Measurements from ENCODE around the gene MICAL3.

DNA sequence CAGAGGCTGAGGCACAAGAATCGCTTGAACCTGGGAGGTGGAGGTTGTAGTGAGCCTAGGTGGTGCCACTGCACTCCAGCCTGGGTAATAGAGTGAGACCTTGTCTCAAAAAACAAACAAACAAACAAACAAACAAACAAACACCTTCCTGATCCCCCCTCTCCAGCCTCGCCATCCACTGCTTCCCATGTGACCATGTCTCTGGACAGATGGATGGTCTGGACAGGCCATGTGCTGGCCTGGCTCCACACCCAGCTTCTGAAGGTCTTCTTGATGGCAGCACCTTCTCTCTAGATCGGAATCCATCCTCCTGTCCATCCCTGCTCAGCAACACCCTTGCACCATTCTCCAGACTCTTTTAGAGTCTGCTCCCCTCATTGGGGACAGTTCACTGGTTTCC lies 42.8 kb upstream of the MICAL3 start:
- TF ChIP-seq ARNTL (CRISPR knock-in tag; IDR thresholded peaks at IDR 0.05; ENCODE audit: borderline replicate concordance, low read depth) (no peak), GLIS3 (CRISPR knock-in tag; IDR thresholded peaks at IDR 0.05) (no peak), ZFP3 (CRISPR knock-in tag; IDR thresholded peaks at IDR 0.05) (no peak), OSR1 (CRISPR knock-in tag; IDR thresholded peaks at IDR 0.05) (no peak)
- TF ChIP-seq, protein P1, sequence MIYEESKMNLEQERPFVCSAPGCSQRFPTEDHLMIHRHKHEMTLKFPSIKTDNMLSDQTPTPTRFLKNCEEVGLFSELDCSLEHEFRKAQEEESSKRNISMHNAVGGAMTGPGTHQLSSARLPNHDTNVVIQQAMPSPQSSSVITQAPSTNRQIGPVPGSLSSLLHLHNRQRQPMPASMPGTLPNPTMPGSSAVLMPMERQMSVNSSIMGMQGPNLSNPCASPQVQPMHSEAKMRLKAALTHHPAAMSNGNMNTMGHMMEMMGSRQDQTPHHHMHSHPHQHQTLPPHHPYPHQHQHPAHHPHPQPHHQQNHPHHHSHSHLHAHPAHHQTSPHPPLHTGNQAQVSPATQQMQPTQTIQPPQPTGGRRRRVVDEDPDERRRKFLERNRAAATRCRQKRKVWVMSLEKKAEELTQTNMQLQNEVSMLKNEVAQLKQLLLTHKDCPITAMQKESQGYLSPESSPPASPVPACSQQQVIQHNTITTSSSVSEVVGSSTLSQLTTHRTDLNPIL (CRISPR knock-in tag; IDR thresholded peaks at IDR 0.05; ENCODE audit: low read depth), result no peak
- TF ChIP-seq, protein P2, sequence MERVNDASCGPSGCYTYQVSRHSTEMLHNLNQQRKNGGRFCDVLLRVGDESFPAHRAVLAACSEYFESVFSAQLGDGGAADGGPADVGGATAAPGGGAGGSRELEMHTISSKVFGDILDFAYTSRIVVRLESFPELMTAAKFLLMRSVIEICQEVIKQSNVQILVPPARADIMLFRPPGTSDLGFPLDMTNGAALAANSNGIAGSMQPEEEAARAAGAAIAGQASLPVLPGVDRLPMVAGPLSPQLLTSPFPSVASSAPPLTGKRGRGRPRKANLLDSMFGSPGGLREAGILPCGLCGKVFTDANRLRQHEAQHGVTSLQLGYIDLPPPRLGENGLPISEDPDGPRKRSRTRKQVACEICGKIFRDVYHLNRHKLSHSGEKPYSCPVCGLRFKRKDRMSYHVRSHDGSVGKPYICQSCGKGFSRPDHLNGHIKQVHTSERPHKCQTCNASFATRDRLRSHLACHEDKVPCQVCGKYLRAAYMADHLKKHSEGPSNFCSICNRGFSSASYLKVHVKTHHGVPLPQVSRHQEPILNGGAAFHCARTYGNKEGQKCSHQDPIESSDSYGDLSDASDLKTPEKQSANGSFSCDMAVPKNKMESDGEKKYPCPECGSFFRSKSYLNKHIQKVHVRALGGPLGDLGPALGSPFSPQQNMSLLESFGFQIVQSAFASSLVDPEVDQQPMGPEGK (CRISPR knock-in tag; IDR thresholded peaks at IDR 0.05; ENCODE audit: borderline replicate concordance), result no peak
